Measurements from ENCODE around the gene TUBB2A. TPM values are rescaled to one million over a fixed set of nuclear protein-coding genes. Genes with fewer than 3 reads are reported as not detected.

TUBB2A gene
- total and polyA plus RNA-seq, 2 of the 8 experiments (the other 6 are each of a cell fraction or from before 2014, with no cell fraction given): 315 to 330 TPM

GRCh38 chr6:3135668-3136291 lies 21.6 kb downstream of the TUBB2A start:
- Histone ChIP-seq H2BK5ac (ENCODE audit: low read depth, low read length) (no peak overlapping the region), H4K8ac (ENCODE audit: extremely low read depth, insufficient read depth, low read length) (no peak overlapping the region), H3K23ac (ENCODE audit: insufficient read length) (no peak overlapping the region), H3K4ac (replicated peaks; ENCODE audit: insufficient read length, low read depth, low read length) (no peak overlapping the region), H3K4me1 (replicated peaks in 1 of 4; ENCODE audit: control insufficient read depth in 3 of 4, insufficient read depth in 4 of 4, low read length in 3 of 4) (peaks cover 0 to 8% (median 1%) of the 10 kb centered on the region in 4 experiments; a peak in 2 of 7 replicates), H3K4me2 (ENCODE audit: insufficient read depth in 1 of 2, low read depth in 2 of 2, low read length in 2 of 2) (no peak overlapping the region), H2BK12ac (ENCODE audit: low read depth, low read length) (no peak overlapping the region), H4K5ac (ENCODE audit: insufficient read length, low read depth, low read length) (no peak overlapping the region), H3K27ac (ENCODE audit: low read depth, low read length) (no peak overlapping the region), H3K14ac (ENCODE audit: insufficient read length) (no peak overlapping the region), H3K23me2 (ENCODE audit: low read depth, low read length) (no peaks in the 10 kb centered on the region), H4K20me1 (replicated peaks in 1 of 2; ENCODE audit: control insufficient read depth in 1 of 2, insufficient read depth in 2 of 2, low read length in 2 of 2) (no peaks in the 10 kb centered on the region), H3K79me1 (ENCODE audit: low read depth, low read length) (no peaks in the 10 kb centered on the region), H2BK20ac (ENCODE audit: low read length) (no peak overlapping the region), H4K91ac (replicated peaks; ENCODE audit: insufficient read length, low read length) (no peak overlapping the region), H3K56ac (replicated peaks; ENCODE audit: insufficient read length, low read depth, low read length) (no peak overlapping the region), H2BK15ac (ENCODE audit: low read length) (no peak overlapping the region), H3K79me2 (ENCODE audit: control insufficient read depth in 1 of 2, insufficient read depth in 2 of 2, low read length in 2 of 2) (no peaks in the 10 kb centered on the region), H2AFZ (ENCODE audit: low read length) (no peak overlapping the region), H3K27me3 (replicated peaks in 1 of 4; ENCODE audit: control insufficient read depth in 3 of 4, extremely low read depth in 1 of 4, insufficient read depth in 3 of 4, low read length in 3 of 4) (no peaks in the 10 kb centered on the region), H3K18ac (ENCODE audit: extremely low read depth, low read length) (no peak overlapping the region), H3K9ac (replicated peaks in 1 of 4; ENCODE audit: extremely low read depth in 1 of 4, low read depth in 3 of 4, low read length in 3 of 4) (no peak overlapping the region), H3K4me3 (ENCODE audit: extremely low read depth in 1 of 4, insufficient read depth in 2 of 4, low read depth in 3 of 4, low read length in 4 of 4) (no peak overlapping the region), H3K9me3 (ENCODE audit: insufficient read depth in 2 of 2, low read depth in 1 of 2, low read length in 1 of 2) (no peaks in the 10 kb centered on the region), H2AK5ac (ENCODE audit: low read depth, low read length) (no peak overlapping the region), H3K36me3 (ENCODE audit: control insufficient read depth in 2 of 4, insufficient read depth in 4 of 4, low read length in 3 of 4) (peaks cover 18 to 73% (median 39%) of the 10 kb centered on the region in 4 experiments), H2BK120ac (replicated peaks; ENCODE audit: low read depth, low read length) (no peak overlapping the region)
- ChIA-PET POLR2A (ENCODE audit: partially characterized antibody) (interaction anchor here (0.5 to 1.4 kb wide), 4 partner anchors 8 to 59 kb away, joined by 3 to 4 read pairs (median 3); no protein-coding TSS in a partner anchor), CTCF (ENCODE audit: partially characterized antibody) (interaction anchor here (1.4 to 1.6 kb wide), 2 partner anchors 101 to 102 kb away, joined by 4 read pairs; no protein-coding TSS in a partner anchor)
- WGBS, 2 experiments (ENCODE audit: extremely low coverage in 1 of 2, insufficient coverage in 1 of 2, insufficient read length in 1 of 2, insufficient replicate concordance in 2 of 2, low coverage in 1 of 2, low lambda C conversion rate in 2 of 2, missing lambda C conversion rate in 1 of 2): 91% methylated on average over 13 of the region's 13 CpGs; no CpG with 5 or more reads in 1 of the 2 experiments
- DNase-seq (ENCODE audit: low read depth in 1 of 2, low spot score in 2 of 2) (no peak), FAIRE-seq (no peak)
- TF ChIP-seq TAF7 (optimal IDR thresholded peaks at IDR 0.05; ENCODE audit: borderline replicate concordance, low read depth, low read length) (no peak), CTBP2 (IDR thresholded peaks at IDR 0.05; ENCODE audit: borderline replicate concordance, insufficient read depth, insufficient read length, low read length) (no peak), HDAC2 (IDR thresholded peaks at IDR 0.05; ENCODE audit: borderline replicate concordance in 1 of 2, low read depth in 2 of 2, low read length in 2 of 2) (no peak), NANOG (IDR thresholded peaks at IDR 0.05; ENCODE audit: insufficient read depth, low read depth, low read length, poor library complexity, severe bottlenecking) (no peak), POU5F1 (IDR thresholded peaks at IDR 0.05; ENCODE audit: low read depth, low read length) (no peak), SIN3A (conservative IDR thresholded peaks at IDR 0.05 in 1 of 2, IDR thresholded peaks at IDR 0.05 in 1 of 2; ENCODE audit: low read depth in 1 of 2, low read length in 2 of 2) (no peak), CHD2 (IDR thresholded peaks at IDR 0.05; ENCODE audit: low read length) (no peak), FOSL1 (IDR thresholded peaks at IDR 0.05; ENCODE audit: insufficient read depth, low read depth, low read length) (no peak)
